CD4-positive, alpha-beta T cell treated with Interleukin-17A for 1 hour (primary cell): ENCODE results near the gene LRBA.
"Not testable (repeated sequence)": the region's sequence is repeated elsewhere in the genome, so short reads cannot be mapped to it uniquely, and the experiment has no call there.

ENCODE experiments used
- DNase-seq: peaks from one replicate; pipeline ENCODE4 v3.0.0-alpha.2; 2020

LRBA gene

GRCh38 chr4:150789864-150790263, 225.2 kb downstream of the LRBA start:
- DNase-seq: no peak

DNA sequence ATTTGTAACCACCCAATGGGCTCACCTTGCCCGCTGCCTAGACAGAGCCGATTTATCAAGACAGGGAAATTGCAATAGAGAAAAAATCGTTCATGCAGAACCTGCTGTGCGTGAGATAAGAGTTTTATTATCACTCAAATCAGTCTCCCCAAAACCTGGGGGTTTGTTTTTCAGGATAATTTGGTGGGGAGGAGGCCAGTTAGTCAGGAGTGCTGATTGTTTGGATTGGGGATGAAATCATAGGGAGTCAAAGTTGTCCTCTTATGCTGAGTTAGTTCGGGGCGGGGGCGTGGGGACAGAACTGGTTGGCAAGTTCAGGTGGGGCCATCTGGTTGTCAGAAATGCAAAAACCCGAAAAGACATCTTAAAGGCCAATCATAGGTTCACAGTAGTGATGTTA, 230.1 kb downstream of the LRBA start:
- DNase-seq: no peak

DNA sequence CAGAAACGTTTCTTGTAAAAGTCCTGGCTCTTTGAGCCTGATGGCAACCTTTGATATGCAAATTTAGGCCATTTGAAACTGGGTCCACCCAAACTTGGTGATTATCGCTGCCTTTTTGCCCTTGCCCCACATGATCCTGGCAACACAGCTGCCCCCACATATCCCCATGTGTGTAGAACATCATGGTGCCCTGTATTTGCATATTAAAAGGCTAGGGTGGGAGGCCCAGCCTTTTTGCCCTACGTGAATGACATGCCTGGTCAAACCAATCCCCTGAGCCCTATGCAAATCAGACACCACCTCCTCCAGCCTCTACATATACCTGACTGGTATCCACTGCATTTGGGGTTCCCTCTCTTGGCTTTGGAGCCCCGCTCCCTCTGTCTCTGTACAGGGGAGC, 230.8 kb downstream of the LRBA start:
- DNase-seq: no peak

DNA sequence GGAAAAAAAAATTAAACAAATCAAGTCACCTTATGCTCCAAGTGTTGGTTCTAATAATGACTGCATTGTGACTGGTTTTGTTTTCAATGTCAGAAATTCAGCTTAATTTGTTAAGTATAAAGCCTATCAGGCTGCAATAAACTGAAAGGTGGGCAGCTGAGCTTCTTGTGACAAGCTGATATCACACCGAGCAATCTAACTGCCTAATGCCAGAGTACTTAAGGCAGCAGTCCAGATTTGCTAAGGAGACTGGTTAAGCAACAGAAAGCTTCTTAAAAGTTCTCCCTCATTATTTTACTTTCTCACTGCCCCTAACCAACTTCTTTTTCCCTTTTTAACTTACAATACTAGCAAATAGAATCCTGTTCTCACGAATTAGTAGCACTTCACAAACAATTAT, 232.2 kb downstream of the LRBA start:
- no peak for DNase-seq

DNA sequence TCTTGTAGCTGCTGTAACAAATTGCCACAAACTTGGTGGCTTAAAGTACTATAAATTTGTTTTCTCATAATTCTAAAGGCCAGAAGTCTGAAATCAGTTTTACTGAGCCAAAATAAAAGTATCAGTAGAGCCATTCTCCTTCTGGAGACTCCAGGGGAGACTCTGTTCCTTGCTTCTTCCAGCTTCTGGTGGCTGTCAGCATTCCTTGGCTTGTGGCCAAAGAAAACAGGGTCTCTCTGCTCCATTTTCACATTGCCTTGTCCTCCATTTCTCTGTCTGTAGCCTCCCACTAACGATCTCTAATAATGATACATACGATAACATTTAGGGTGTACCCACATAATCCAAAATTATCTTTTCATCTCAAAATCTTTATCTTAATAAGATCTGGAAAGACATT, 232.8 kb downstream of the LRBA start:
- no peak for DNase-seq

GRCh38 chr4:150781191-150781590, 233.9 kb downstream of the LRBA start:
- DNase-seq: no peak

- DNase-seq: no peak
Observed at GRCh38 chr4:150779707-150780106, 235.4 kb downstream of the LRBA start.

DNA sequence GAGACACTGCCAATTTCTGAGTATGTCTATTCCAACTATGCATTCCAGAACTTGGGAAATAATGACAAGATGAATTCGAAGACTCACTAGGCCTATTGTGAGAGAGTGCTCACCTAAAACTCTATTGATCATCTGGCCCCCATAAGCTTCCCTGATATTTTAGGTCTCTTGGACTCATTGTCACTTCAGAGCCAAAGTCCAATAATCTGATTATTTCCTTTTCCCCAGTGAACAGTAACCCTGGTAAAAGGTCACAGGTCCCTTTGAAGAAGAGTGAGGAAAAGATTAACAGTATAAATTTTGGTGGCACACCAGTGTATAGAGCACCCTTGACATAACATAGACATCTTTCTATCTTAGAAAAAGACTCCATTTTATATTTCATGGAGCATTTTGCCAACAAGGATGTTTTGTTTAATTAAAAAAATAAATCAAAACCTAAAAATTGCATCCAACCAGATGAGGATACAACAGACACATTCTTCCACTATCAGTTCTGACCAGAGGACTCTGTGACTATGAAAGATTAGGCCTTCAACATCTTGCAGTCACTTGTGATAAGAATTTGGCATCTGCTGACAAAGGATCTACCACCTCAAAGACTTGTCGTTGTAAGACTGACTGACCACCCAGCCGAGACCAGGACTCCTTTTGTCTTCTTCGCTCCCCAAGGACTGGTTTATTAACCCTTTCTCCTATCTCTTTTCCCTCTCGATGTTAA, 241.2 kb downstream of the LRBA start:
- DNase-seq: no peak

- no peak for DNase-seq
Observed at GRCh38 chr4:150773032-150773431, 242.1 kb downstream of the LRBA start.

DNA sequence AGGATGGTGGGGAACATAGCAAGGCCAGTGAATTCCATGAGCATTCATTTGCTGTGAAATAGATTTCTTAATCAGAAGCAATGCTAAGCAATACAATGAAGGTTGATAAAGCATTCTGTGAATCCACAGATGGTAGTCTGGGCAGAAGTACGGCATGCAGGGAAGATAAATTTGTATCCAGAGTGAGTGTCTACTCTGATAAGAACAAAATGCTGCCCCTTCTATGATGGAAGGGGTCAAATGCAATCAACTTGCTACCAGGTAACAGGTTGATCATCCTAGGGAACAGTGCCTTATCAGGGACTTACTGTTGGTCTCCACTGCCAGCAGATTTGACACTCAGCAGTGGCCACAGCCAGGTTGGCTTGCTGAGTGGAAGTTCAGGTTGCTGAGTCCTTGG, 243.7 kb downstream of the LRBA start:
- DNase-seq: no peak

- DNase-seq: no peak
Observed at GRCh38 chr4:150769845-150770244, 245.2 kb downstream of the LRBA start.

DNA sequence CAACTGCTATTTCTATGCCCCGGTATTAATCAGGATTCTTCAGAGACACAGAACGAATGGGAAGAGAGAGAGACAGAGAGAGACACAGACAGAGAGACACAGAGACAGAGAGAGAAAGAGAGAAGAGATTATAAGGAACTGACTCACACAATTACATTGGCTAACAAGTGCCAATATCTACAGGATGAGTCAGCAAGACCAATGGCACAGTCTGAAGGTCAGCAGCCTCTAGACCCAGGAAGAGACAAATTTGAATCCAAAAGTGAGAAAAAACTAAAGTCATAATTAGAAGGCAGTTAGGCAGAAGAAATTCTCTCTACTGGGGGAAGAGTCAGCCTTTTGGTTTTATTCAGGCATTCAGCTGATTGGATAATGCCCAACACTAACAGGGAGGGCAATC, 245.8 kb downstream of the LRBA start:
- DNase-seq: no peak

GRCh38 chr4:150768497-150768896, 246.6 kb downstream of the LRBA start:
- DNase-seq: no peak

DNA sequence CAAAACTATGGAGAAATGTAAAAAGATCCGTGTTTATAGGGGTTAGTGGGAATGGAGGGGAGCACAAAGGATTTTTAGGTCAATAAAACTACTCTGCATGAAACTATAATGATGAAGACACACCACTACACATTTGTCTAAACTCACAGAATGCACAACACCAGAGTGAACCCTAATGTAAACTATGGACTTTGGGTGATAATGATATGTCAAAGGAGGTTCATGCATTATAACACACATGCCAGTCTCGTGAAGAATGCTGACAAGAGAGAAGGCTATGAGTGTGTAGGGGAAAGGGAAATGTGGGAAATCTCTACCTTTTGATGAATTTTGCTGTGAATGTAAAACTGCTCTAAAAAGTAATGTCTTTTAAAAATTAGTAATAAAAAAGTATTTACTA, 249.9 kb downstream of the LRBA start:
- DNase-seq: no peak

- DNase-seq: no peak
Observed at GRCh38 chr4:150751648-150752047, 263.4 kb downstream of the LRBA start.

DNA sequence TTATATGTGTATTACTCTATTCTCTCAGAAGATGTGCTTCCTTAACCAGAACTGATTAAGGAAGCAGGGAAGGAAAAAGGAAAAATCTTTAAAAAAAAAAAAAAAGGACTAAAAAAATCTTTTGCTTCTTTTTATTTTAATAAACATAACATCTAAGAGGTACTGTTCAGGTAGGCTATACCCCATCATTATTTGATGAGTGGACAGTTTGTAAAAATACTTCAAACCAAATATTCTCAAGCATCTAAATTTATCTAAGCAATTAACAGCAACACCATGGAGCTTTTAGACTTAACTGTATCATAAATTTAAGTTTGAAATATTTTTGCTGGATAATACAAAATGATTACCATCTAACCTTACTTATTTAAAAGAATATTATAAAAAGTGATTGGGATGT, 264.3 kb downstream of the LRBA start:
- no peak for DNase-seq

GRCh38 chr4:150746156-150746555, 268.9 kb downstream of the LRBA start:
- DNase-seq: no peak

- DNase-seq: no peak
Observed at GRCh38 chr4:150744570-150744969, 270.5 kb downstream of the LRBA start.

DNA sequence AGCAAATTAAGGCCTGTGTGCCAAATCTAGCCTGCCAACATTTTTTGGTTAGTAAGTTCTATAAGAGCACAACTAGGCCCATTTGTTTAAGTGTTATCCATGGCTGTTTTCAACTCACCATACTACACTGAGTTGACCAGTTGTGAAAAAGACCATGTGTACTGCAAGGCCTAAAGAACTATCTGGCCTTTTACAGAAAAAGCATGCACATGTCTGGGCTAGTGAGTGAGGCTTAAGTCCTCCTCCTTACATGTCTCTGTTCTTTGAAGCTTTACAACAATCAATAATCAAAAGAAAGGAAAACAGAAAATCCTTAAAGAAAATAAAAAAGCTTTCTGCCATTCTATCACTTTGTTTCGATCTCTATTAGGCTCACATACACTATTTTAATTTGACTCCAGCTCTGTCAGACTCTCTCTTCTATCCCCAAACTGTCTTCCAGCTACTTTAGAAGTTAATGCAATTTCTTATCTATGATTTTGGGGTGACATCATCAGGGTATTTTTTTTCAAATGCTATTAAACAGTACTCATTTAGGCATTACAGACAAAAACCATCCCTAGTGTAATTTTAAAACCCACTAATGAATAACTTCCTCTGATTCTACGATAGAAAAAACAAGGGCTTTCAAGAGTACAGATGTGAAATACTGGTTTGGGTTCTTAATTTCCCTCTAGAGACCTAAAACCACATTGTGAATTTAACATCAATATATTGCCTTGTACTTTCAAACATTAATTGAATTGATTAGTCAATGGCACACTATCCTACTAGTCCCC, 271.3 kb downstream of the LRBA start:
- DNase-seq: no peak

DNA sequence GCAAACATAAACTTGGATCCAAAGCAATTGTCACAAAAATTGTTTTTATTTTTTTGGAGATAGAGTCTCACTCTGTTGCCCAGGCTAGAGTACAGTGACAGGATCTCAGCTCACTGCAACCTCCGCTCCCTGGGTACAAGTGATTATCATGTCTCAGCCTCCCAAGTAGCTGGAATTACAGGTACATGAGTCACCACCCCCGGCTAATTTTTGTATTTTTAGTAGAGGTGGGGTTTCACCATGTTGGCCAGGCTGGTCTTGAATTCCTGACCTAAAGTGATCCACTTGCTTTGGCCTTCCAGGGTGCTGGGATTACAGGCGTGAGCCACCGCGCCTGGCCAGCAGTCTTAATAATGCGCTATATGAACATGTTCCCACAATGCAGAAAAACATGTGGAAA, 272.2 kb downstream of the LRBA start:
- DNase-seq: not testable (repeated sequence)

DNA sequence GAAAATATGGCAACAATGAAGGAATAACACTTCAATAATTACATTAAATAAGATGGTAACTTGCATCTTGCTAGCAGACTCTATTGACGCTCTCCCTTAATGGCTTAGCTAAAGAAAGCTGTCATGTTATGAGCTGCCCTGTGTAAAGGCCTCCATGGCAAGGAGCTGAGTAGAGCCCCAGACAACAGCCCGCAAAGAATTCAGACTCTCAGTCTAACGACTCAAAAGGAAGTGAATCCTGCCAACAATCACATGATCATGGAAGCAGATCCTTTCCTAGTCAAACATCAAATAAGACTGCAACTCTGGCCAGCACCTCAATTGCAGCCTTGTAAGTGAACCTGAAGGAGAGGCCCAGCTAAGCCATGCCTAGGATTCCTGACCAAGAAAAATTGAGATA, 275.5 kb downstream of the LRBA start:
- DNase-seq: no peak

GRCh38 chr4:150725957-150726523, 289.0 kb downstream of the LRBA start:
- no peak for DNase-seq

- no peak for DNase-seq
Observed at GRCh38 chr4:150723727-150724411, 291.2 kb downstream of the LRBA start.

GRCh38 chr4:150722908-150723362, 292.1 kb downstream of the LRBA start:
- no peak for DNase-seq
